Activated CD4-positive, alpha-beta T cell treated with anti-CD3 and anti-CD28 coated beads, Interleukin-2, Interleukin-6, amounts not matched to agents 100 ng/mL and 50 ng/mL, durations not matched to agents 16 hours and 8 hours (primary cell): ENCODE data around the gene PTPRJ.

Source experiments
- DNase-seq: peaks from one replicate; pipeline ENCODE4 v3.0.0-alpha.2; 2020

Gene PTPRJ

DNA sequence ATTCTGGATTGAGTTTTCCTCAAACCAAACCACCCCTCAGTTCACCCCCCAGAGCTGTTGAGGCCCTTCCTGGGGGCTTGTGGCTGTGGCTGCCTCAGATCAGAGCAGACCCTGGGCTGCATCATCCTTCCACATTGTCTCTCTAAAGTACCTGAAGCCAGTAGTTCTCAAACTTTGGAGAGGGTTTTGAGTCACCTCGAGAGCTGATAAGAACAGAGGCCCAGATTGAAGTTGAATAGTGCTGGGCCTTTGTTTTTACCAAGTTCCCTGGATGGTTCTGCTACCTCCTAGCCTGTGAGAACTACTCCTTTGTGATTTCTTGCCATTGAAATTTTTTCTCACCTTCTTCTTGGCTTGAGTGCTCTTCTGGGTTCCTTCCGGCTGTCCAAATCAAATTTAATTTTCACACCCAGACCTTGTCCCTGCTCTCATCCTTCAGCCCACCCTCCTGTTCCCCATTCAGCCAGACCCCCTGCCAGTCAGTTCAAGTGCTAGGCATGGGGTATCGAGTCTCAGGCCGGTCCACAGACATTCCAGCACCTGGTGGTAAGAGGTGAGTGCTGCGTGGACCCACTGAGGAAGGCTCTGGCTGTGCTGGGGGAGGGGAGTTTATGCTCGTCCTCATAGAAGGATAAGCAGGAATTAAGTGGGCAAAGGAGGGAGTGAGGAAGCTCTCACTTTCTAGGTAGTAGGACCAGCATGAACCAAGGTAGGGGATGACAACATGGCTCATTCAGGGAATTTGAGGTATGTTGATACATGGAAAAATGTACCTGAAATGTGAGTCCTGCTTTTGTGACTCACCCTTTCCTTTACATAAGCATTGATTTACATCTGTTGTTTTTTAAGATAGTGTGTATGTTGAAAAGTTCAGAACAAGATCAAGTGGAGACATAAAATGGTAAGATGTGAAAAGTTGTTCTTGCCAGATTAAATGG lies 116.5 kb downstream of the PTPRJ start:
- no peak for DNase-seq

DNA sequence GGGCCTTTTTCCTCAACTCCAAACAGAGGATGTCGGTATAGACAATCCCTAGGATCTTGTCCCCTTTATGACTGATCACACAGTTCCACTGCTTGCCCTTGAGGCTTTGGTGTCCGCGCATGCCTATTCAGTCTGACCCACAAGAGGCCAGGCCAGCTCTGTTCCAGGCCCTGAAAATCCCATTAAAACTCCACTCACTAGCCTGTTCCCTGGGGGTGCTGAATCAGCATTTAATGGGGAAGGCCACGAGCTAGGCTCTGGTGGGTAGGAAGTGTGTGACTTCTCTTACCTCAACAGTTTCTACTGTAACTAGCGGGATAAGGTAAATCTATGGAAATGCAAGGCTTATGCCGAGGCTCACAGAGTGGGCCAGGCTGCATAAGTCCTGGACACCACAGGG lies 117.7 kb downstream of the PTPRJ start:
- DNase-seq = no peak

DNA sequence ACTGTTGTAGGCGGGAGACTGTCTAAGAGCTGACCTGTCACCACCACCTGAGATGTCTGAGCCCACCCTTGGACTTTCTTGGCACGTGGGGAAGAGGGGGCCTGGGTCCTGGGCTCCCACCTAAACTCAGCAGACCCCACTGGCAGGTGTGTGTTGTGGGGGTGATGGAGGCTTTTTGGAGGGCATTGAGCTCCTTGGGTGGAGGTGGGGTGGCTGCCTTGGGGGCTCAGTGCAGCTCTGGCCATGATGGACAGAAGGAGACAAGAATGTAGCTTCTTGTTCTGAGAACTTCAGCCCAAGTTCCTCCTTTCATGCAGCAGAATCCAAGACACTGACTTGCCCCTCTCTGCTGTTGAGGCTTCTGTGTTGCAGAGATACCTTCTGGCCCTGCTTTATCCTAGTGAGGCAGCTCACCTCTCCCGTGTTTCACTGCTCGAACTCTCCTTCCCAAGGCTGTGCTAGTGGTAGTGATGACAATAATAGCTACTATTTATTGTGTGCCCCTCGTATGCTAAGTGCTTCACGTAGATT lies 119.6 kb downstream of the PTPRJ start:
- DNase-seq = no peak

DNA sequence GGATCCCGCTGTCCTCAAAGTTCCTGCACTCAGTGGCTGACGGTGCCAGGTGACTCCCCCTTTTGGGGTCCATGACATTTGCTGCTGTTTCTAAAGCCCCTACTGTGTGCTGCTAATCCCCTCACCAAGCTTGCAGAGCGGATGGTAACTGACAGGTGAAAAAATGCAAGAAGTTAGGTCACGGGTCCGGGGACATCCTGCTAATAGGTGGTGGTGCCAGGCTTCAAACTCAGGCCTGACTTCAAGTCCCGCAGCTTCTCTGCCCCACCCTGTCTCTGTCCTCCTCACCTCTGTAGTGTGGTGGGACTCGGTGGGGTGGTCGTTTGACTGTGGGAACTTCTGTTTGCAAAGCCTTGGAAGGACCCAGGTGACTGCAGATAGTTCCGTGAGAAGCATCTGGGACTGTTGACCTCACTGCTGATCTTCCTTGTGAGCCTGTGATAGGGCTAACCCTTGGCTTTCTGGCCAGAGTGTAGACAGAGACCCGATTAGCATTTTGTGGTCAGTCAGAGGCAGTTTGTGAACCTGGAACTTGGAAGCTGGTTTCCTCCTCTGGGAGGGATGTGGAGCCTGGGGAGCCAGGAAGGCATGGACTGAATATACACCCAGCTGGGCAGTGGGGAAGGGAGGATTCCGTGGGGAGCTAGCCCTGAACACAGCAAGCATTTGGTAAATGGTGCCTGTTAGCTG lies 120.8 kb downstream of the PTPRJ start:
- DNase-seq = no peak

DNA sequence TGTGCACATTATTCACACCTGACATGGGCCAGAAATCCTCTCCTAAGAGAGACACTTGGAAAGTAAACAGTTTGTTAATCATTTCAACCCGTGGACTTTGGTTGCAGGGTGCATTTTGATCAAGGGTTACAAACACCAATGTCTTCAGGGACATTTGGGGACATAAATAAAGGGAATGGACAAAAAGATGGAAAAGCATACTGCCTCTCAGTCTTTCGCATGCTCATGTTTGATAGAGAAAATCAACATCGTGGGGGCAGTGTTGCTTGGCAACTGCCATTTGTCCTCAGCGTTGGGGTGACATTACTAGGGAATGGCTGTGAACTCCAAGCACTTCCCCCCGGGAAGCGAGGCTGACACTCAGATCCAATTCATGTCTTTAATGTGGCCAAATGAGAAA lies 121.6 kb downstream of the PTPRJ start:
- no peak for DNase-seq

DNA sequence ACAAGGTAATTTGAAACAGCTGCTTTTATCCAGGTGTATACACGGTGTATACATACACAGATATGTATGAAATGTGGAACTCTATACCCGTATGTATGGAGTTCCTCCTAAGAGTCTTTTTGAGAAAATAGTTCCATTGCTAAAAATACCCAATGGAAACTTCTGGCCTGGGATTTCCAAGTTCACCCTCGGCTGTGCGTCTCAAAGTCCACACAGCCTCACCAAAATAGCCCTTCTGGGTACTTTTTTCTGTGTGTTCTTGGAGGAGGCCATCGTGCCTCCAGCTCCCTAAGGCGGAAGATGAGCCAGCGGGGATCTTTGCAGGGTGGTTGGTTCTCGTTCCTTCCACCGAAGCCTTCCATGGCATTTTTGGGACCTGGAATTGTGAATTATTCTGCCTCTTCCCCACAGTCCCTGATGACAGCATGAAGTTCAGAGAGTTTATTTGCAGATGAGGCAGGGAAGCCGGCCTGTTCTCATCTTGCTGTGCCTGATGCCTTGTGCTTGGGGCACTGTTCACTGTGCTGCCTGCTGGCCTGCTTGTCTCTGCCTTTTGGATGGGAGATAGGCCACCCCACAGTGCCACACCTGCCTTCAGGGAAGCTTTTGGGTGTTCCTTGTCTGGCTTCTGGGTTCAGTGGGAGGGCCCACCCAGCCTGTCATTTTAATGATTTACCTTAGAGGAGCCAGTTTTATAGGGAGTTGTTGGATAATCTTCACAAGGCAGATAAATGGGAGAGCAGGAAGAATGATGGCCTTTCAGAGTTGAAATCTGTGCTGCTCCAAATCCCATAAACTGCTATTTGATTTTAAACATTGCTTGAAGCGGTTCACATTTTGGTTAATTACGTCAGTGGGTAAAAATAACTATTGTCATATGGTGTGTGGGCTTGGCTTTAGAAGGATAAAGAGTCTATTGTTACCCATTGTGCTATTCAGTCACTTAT lies 123.5 kb downstream of the PTPRJ start:
- DNase-seq = no peak

DNA sequence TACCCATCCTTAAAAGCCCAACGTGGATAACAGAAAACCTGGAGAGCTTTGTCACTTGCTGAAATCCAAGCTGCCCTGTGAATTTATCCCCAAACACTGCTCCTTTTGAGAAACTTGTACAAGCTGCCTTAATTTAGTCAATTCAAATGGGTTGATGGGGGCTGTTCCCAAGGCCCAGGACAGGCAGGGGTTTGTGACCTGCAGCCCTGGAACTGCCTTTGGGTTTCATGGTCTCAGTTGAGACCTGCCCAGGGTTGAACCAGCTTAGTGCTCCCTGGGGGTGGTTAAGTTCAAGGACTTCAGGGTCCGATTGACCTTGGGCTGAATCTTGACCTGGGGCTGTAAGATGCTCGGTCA lies 124.2 kb downstream of the PTPRJ start:
- DNase-seq = no peak

DNA sequence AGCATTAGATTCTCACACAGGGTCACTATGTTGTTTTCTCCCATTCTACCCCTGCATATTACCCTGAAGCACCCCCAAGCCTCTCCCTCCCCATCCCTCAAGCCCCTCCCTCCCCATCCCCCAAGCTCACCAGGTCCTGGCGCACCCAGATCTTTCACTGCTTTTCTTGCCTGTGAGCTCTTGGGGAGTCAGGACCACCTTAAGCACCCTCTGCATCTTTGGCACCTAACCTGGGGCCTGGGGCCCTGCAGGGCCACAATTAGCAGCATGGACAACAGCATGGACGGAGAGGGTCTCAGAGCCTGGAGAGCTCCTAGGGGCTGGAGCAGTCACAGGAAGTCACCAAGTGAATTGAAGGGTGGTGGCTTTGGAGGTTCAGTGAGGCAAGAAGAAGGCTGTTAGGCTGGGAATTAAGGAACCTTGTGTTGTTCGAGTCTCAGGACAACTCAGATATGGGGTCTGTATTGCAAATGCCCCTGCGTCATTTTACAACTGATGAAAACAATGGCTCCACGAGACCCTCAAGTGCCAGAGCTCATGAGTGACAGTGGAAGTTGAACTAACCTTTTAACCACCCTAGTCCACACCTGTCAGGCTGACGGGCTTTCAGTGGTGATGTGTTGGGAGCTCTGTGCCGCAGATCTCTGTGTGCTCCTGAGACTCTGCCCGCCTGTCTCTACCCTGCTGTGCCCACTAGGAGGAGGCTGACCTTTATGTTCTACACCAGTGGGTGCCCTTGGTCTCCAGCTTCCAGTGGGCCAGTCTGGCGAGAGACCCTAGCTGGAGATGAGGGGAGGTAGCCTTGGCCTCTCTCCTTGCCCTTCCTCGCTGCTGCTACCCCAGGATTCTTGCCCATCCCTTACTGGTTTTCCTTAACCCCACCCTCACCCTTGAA lies 125.0 kb downstream of the PTPRJ start:
- no peak for DNase-seq

DNA sequence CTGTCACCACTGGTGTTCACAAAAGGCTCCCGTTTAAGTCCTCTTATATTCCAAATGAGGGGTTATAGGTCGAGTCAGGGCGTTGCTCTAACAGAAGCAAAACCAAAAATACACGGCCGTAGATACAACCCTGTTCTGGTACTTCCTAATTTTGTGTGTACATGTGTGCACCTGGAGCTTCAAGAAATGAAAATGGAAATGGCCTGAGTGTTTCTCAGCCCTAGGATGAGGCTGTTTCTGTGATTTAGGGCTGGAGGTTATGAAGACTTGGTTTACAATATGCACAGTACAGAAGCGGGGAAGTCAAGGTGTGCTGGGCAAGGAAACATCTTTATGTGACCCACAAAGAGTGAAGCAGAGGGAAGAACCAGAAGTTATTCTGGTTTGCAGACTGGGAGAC lies 125.8 kb downstream of the PTPRJ start:
- no peak for DNase-seq

DNA sequence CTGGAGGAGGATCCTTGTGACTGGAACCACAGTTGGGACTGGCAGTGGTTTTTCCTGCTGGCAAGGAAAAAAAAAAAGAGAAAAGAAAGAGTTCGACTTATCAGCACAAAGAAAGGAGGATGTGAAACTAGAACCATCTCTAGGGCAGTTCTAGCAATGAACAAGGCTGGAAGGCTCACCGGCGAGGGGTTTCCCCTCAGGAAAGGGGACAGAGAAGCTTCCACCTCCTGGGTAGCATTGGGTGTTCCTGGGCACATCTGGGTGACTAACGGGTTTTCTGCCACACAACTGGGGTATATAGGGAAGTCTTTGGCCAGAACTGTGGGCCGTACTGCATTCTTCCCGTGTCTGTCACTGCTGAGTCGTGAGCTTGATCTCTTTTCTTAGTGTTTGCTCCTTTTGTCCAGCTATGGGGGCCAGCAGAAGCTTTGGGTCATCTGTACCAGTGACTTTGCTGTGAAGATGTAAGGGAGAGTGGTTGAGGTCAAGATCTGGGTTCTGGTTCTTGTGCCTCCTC lies 126.9 kb downstream of the PTPRJ start:
- DNase-seq = peak; percentile 77

DNA sequence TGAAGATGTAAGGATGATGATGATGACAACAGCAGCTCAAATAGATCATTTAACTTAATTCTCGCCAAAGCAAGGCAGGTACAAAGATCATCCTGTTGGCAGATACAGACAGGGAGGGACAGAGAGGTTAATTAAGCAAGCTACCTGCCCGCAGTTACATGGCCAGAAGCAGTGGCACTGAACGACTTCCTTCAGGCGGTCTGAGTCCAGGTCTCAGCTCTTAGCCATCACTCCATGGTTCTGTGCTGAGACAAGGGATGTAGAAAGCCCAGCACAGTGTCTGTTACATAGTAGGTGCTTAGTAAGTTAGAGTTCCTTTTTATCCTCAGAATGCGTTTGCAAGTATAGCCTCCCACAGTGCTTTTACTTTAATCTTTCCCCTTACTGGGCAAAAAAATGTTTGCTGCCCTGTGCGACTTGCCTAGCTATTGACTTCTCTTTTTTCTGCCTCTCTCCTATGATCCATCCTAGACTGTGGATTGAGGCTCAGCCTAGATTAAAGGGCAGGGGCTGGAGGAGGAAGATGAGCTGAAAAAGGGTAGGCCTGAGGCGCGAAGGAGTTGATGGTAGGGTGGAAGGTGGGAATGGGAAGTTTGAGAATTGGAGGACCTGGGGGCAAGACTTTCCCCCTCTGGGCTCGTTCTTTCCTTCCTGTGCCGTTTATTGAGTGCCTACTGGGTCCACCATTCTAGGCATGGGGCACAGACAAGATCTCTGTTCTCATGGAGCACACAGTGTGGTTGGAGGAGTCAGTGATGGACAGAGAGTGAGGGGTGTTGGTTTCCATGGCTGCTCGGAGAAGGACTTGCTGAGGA lies 128.1 kb downstream of the PTPRJ start:
- no peak for DNase-seq

DNA sequence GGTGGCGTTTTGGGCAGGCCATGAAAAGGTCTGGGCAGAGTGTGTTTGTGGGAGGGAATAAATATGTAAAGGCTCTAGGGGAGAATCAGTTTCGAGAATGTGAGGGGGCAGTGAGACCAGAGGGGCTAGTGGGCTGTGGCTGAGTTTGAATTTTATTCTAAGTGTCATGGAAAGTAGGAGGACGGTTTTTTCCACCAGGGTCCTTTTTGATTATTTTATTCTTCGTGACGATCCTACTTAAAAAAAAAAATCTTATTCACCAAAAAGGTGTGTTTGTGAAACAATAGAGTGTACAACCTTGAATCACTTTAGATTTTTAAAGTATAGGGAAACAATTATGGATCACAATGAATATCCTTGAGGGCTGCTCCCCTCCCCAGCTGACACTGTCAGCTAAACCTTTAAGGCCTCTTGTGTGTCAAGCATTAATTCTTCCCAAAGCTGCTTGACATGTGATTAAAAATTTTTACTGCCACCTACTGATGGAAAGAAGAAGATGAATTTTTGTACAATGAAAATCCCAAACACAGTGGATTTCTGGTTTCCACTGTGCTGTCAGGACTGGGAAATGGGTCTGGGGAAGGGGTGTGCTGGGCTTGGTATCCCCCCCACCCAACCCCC lies 128.8 kb downstream of the PTPRJ start:
- DNase-seq = peak; percentile 55

DNA sequence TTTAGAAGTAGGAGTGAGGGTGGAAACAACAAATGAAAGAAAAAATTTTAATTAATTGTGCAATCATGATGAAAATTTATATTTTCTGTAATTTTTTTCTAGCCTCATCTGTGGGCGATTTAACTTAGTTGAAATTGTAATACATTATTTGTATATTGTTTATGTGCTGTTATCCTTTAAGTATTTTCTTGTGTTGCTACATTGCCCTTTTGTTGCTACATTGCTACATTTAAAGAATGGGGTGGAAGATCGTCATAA lies 130.1 kb downstream of the PTPRJ start:
- no peak for DNase-seq

DNA sequence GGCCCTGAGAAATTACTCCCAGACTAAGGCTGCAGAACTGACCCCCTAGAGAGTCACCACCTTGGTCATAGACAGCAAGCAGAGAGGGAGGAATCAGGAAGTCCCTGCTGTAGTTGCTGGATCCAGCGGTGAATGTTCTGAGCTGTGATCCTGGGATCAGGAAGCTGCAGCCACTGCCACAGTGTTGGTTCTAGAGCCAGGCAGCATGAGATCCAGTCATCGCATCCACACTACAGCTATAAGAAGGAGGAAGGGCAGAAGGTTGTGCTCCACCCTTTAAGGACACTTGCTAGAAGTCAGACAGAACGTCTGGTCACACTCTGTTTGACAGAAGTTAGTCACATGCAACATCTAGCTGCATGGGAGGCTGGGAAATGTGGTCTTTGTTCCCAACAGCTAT lies 131.5 kb downstream of the PTPRJ start:
- no peak for DNase-seq

DNA sequence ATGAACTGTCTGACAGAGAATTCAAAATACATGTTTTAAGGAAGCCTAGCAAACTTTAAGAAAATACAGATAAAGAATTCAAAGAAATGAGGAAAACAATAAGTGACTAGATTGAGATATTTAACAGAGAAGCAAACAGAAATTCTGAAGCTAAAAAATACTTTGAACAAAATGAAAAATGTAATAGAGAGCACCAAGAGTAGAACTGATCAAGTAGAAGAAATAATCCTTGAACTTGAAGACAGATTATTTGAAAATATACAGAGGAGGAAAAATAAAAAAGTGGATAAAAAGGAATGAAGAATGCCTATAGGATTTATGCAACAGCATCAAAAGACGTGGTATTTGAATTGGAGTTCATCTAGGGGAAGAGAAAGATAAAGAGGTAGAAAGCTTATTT lies 134.4 kb downstream of the PTPRJ start:
- DNase-seq = no peak

DNA sequence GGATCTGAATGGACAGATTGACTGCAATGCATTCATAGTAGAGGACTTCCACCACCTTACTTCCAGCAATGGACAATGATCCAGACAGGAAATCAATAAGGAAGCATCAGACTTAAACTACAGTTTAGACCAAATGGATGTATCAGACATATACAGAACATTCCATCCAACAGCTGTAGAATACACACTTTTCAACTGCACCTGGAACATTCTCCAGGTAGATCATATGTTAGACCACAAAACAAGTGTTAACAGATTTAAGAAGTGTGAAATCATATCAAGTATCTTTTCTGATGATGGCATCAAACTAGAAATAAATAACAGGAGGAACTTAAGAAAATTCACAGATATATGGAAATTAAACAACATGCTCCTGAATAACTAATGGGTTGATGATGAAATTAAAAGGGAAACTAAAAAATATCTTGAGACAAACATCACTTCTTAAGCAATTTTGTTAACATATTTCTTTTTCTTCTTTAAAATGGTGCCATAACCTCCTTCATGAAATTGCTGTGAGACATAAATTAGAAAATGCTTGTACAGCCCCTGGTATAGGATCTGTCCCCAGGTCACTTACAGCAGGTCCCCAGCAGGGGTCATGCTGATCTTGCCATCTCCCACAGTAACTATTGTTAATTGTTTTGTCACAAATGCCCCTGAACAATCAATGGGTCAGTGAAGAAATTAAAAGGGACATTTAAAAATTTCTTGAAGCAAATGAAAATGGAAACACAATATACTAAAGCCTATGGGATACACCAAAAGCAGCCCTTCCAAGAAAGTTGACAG lies 136.3 kb downstream of the PTPRJ start:
- DNase-seq = peak; percentile 35

DNA sequence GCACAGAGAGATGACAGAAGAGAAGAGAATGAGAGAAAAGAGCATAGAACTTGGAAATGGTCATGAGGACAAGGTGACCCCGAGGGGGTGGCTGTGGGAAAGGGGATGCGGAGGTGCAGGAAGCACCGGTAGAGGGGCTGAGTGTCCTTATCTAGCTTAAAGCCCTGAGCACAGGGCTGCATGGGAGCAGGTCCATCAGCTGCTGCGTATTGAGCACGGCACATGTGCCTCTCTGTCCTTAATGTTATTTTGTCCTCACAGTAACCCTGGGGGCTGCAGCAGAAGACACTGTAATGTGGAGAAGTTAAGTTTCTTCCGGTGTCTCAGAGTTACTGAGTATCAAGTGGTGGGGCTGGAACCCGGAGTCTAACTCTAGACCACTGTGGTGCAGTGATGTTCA lies 141.9 kb downstream of the PTPRJ start:
- no peak for DNase-seq

DNA sequence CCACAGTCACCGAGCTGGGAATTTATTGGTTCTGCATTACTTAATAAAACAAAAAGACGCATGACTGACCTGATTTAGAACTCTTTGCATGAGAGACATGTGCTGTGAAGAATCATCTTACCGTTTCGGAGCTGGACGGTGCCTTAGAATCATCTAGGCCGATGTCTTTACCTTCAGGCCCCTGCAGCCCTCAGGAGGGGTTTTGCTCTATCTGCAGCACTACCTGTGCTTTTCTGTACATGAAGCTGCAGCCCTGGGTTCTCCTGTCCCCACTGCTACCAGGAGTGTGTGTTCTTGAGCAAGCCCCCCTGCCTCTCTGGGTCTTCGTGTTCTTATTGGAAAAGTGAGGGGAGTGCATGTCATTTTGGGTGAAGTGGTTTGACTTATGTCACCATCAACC lies 142.3 kb downstream of the PTPRJ start:
- DNase-seq = no peak

DNA sequence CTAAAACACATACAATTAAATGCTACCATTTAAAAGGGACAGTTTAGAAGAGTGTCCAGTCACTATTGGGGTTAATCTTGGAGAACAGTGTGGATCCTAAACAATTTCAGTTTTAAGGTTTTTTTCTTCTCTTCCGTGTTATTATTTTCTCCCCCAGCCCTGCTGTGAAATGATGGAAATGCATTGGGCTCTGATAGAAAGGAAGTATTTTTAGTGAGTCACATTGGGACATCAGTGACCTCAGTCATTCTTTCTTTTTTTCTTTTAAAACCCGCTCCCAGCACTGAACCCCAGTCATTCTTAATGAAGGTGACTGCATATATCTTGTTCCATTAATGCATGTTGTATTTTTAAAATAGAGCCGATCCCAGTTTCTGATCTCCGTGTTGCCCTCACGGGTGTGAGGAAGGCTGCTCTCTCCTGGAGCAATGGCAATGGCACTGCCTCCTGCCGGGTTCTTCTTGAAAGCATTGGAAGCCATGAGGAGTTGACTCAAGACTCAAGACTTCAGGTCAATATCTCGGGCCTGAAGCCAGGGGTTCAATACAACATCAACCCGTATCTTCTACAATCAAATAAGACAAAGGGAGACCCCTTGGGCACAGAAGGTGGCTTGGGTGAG lies 143.0 kb downstream of the PTPRJ start:
- no peak for DNase-seq
